Vagina (tissue), 2 donors: Measurements from ENCODE around the gene GNAS-AS1. TPM values are rescaled to one million over a fixed set of nuclear protein-coding genes. Genes with fewer than 3 reads are reported as not detected.

Source experiments
- DNase-seq, 2 donors: peaks; one replicate each; pipeline ENCODE4 v3.0.0-alpha.2; 2017; ENCODE audit errors: extremely low spot score in 2 of 2
- H3K27ac ChIP-seq: fragments of 200-600 bp; sonication (generic); one replicate; pipeline ENCODE4 v1.5.1; 2019
- H3K27me3 ChIP-seq: fragments of 200-600 bp; sonication (generic); one replicate; pipeline ENCODE4 v1.5.1; 2019
- H3K36me3 ChIP-seq, 2 donors: fragments of 200-600 bp; sonication (generic); one replicate each; pipeline ENCODE4 v1.5.1; 2017 to 2019
- H3K4me1 ChIP-seq: fragments of 200-600 bp; sonication (generic); one replicate; pipeline ENCODE4 v1.5.1; 2019
- H3K4me3 ChIP-seq, 2 donors: fragments of 200-600 bp; sonication (generic); 1 replicate in 1 of 2; 2 replicates in 1 of 2; pipeline ENCODE4 v1.5.1; 2016 to 2019
- H3K9me3 ChIP-seq: fragments of 200-600 bp; sonication (generic); one replicate; pipeline ENCODE4 v1.5.1; 2019
- CTCF ChIP-seq, 3 experiments: fragments of 450-650 bp in 2 of 3; fragments of 200-600 bp in 1 of 3; sonication (generic) in 1 of 3; IDR thresholded peaks; one replicate each; pipeline ENCODE4 v1.5.1; 2017 to 2019; ENCODE audit warnings: antibody characterized with exemption in 3 of 3, mild to moderate bottlenecking in 2 of 3, moderate library complexity in 2 of 3
- POLR2A ChIP-seq, 2 donors: fragments of 450-650 bp; IDR thresholded peaks; one replicate each; pipeline ENCODE4 v1.6.1; 2017; ENCODE audit warnings: antibody characterized with exemption in 2 of 2, mild to moderate bottlenecking in 2 of 2, moderate library complexity in 2 of 2
- POLR2AphosphoS5 ChIP-seq, 2 donors: sonication (generic); formaldehyde crosslinking; IDR thresholded peaks; one replicate each; pipeline ENCODE4 v1.9.0; 2017; ENCODE audit warnings: antibody characterized with exemption in 2 of 2, mild to moderate bottlenecking in 2 of 2, low read depth in 1 of 2; ENCODE audit not compliant: insufficient read depth in 1 of 2
- intact Hi-C: fragments of 100-400 bp; cut with DNase I; formaldehyde crosslinking; loops from one replicate; pipeline ENCODE4 v1.15.1; 2023
- total RNA-seq: library from RNA; depleted of rRNA; stranded (reverse); fragments of >200 nt; gene quantifications from one replicate; pipeline ENCODE4 v1.2.3, GENCODE V29; 2016

Gene GNAS-AS1
- total RNA-seq, 1 donor from 2014 or later: not detected

- H3K27me3 ChIP-seq: no peaks in the 10 kb centered on the region
- TF ChIP-seq POLR2AphosphoS5 (IDR thresholded peaks at IDR 0.05; ENCODE audit: insufficient read depth in 1 of 2, low read depth in 1 of 2) (no peak), POLR2A (IDR thresholded peaks at IDR 0.05) (no peak), CTCF (IDR thresholded peaks at IDR 0.05) (no peak)
- H3K27ac ChIP-seq: no peak overlapping the region
Observed at GRCh38 chr20:58880994-58881752, 30.5 kb upstream of the GNAS-AS1 start.

GRCh38 chr20:58880441-58880840 lies 29.7 kb upstream of the GNAS-AS1 start:
- Histone ChIP-seq H3K27ac (no peak overlapping the region), H3K4me1 (no peaks in the 10 kb centered on the region), H3K36me3 (no peaks in the 10 kb centered on the region), H3K9me3 (no peaks in the 10 kb centered on the region), H3K27me3 (no peaks in the 10 kb centered on the region), H3K4me3 (no peak overlapping the region)
- DNase-seq: no peak
- TF ChIP-seq CTCF (IDR thresholded peaks at IDR 0.05): no peak
- no peak for TF ChIP-seq POLR2A (IDR thresholded peaks at IDR 0.05)
- intact Hi-C loops: loop anchor here (5.0 kb wide), 1 partner anchor 522 kb away; no protein-coding TSS in a partner anchor

More at GRCh38 chr20:58880994-58881752, 30.5 kb upstream of the GNAS-AS1 start:
- H3K9me3 ChIP-seq: no peaks in the 10 kb centered on the region
- intact Hi-C loops: loop anchor here (5.0 kb wide), 1 partner anchor 521 kb away; no protein-coding TSS in a partner anchor
- DNase-seq: peak; percentile 70 to 72
- H3K4me3 ChIP-seq: no peak overlapping the region
- H3K36me3 ChIP-seq: no peaks in the 10 kb centered on the region
- no peaks in the 10 kb centered on the region for H3K4me1 ChIP-seq

- Histone ChIP-seq H3K27me3 (no peaks in the 10 kb centered on the region), H3K4me3 (no peak overlapping the region), H3K4me1 (no peaks in the 10 kb centered on the region), H3K9me3 (no peaks in the 10 kb centered on the region), H3K27ac (no peak overlapping the region), H3K36me3 (no peaks in the 10 kb centered on the region)
- intact Hi-C loops: no loop called here
- no peak for TF ChIP-seq POLR2AphosphoS5 (IDR thresholded peaks at IDR 0.05; ENCODE audit: insufficient read depth in 1 of 2, low read depth in 1 of 2)
- no peak for TF ChIP-seq CTCF (IDR thresholded peaks at IDR 0.05)
- no peak for TF ChIP-seq POLR2A (IDR thresholded peaks at IDR 0.05)
- DNase-seq: peak; percentile 3 to 16
Observed at GRCh38 chr20:58878399-58878798, 27.7 kb upstream of the GNAS-AS1 start.

- H3K9me3 ChIP-seq: no peaks in the 10 kb centered on the region
Observed at GRCh38 chr20:58877976-58878360, 27.3 kb upstream of the GNAS-AS1 start.

More at GRCh38 chr20:58877976-58878360, 27.3 kb upstream of the GNAS-AS1 start:
- TF ChIP-seq POLR2AphosphoS5 (IDR thresholded peaks at IDR 0.05; ENCODE audit: insufficient read depth in 1 of 2, low read depth in 1 of 2) (no peak), POLR2A (IDR thresholded peaks at IDR 0.05) (no peak), CTCF (IDR thresholded peaks at IDR 0.05) (no peak)
- Histone ChIP-seq H3K27me3 (no peaks in the 10 kb centered on the region), H3K4me3 (no peak overlapping the region), H3K36me3 (no peaks in the 10 kb centered on the region), H3K4me1 (no peaks in the 10 kb centered on the region), H3K27ac (no peak overlapping the region)
- DNase-seq: peak; percentile 5 to 64
- intact Hi-C loops: no loop called here
